Transverse colon (tissue), 4 donors: Measurements from ENCODE around the gene ETV6. TPM values are rescaled to one million over a fixed set of nuclear protein-coding genes. Genes with fewer than 3 reads are reported as not detected.
A peak's percentile ranks its signal among the peaks of the same experiment; 100 is the strongest.

Source experiments
- DNase-seq: peaks from one replicate; pipeline ENCODE4 v3.0.0-alpha.2; 2019
- H3K27ac ChIP-seq, 4 donors: fragments of 200-600 bp; sonication (generic); 2 replicates each; pipeline ENCODE4 v1.5.1; 2016 to 2018; ENCODE audit warnings: inconsistent platforms in 4 of 4
- H3K27me3 ChIP-seq: fragments of 200-600 bp; sonication (generic); 2 replicates; pipeline ENCODE4 v1.5.1; 2017; ENCODE audit warnings: inconsistent platforms
- H3K36me3 ChIP-seq, 4 donors: fragments of 200-600 bp; sonication (generic); 2 replicates each; pipeline ENCODE4 v1.5.1; 2017 to 2019; ENCODE audit warnings: inconsistent platforms in 4 of 4
- H3K4me1 ChIP-seq, 4 donors: fragments of 200-600 bp; sonication (generic); 2 replicates each; pipeline ENCODE4 v1.5.1; 2017 to 2020; ENCODE audit warnings: inconsistent platforms in 4 of 4
- H3K4me3 ChIP-seq, 4 donors: fragments of 200-600 bp; sonication (generic); 1 replicate in 1 of 4; 2 replicates in 3 of 4; pipeline versions ENCODE4 v1.5.1 to v1.6.1; 2017 to 2019; ENCODE audit warnings: inconsistent platforms in 4 of 4
- H3K9me3 ChIP-seq, 2 donors: fragments of 200-600 bp; sonication (generic); 2 replicates each; pipeline ENCODE4 v1.5.1; 2017 to 2019; ENCODE audit warnings: inconsistent platforms in 2 of 2
- CTCF ChIP-seq, 5 experiments: fragments of 200-600 bp in 3 of 5; fragments of 450-650 bp in 2 of 5; sonication (generic) in 3 of 5; IDR thresholded peaks; 1 replicate in 2 of 5; 2 replicates in 3 of 5; pipeline ENCODE4 v1.5.1; 2016 to 2017; ENCODE audit warnings: antibody characterized with exemption in 5 of 5, inconsistent platforms in 3 of 5, mild to moderate bottlenecking in 2 of 5, moderate library complexity in 1 of 5
- EP300 ChIP-seq: sonication (generic); formaldehyde crosslinking; IDR thresholded peaks from one replicate; pipeline ENCODE4 v1.6.1; 2017; ENCODE audit warnings: antibody characterized with exemption, low read depth
- POLR2A ChIP-seq: fragments of 450-650 bp; IDR thresholded peaks from one replicate; pipeline ENCODE4 v1.6.1; 2016; ENCODE audit warnings: antibody characterized with exemption, mild to moderate bottlenecking, moderate library complexity
- POLR2AphosphoS5 ChIP-seq, 3 donors: sonication (generic); formaldehyde crosslinking; IDR thresholded peaks; one replicate each; pipeline ENCODE4 v1.6.1; 2016; ENCODE audit warnings: antibody characterized with exemption in 3 of 3
- WGBS, 2 donors: methylation state at CpG; one replicate each; pipeline ENCODE4 v1.1.5; 2018; ENCODE audit warnings: low coverage in 1 of 2; 5-methylcytosine and 5-hydroxymethylcytosine counted together
- in situ Hi-C, 4 donors: fragments of 200-750 bp; cut with MboI; loops; one replicate each; pipeline versions ENCODE4 v1.15.0 to v1.15.1; 2017; ENCODE audit warnings: low sequenced_read_pairs in 3 of 4, low pct_ligation_motif_present in 1 of 4, low pct_unique_long_range_greater_than_20kb in 1 of 4
- intact Hi-C: fragments of 100-400 bp; cut with DNase I; formaldehyde crosslinking; loops from one replicate; pipeline ENCODE4 v1.15.1; 2023; ENCODE audit warnings: low total_unique reads
- total RNA-seq, 4 donors: library from RNA; depleted of rRNA; stranded (reverse); fragments of >200 nt; gene quantifications; one replicate each; pipeline ENCODE4 v1.1.0, GENCODE V29; 2016

ETV6 gene
- total RNA-seq, 4 donors from 2014 or later, result 19.9 to 47.9 (median 41.0) TPM

GRCh38 chr12:11776316-11776715 lies 126.8 kb downstream of the ETV6 start:
- no peaks in the 10 kb centered on the region for H3K36me3 ChIP-seq
- intact Hi-C loops (no loop called here), in situ Hi-C loops (no loop called here)
- DNase-seq, result no peak
- peaks cover 9 to 50% (median 27%) of the 10 kb centered on the region in 4 donors for H3K4me1 ChIP-seq
- H3K9me3 ChIP-seq, result no peaks in the 10 kb centered on the region
- H3K27ac ChIP-seq, result no peak overlapping the region
- 91 to 100% methylated on average over 1 to 3 of the region's 3 CpGs for WGBS, 2 donors
- H3K4me3 ChIP-seq, result no peak overlapping the region
- TF ChIP-seq POLR2AphosphoS5 (IDR thresholded peaks at IDR 0.05), result no peak
- TF ChIP-seq CTCF (IDR thresholded peaks at IDR 0.05), result no peak
- TF ChIP-seq POLR2A, result no peak
- no peak for TF ChIP-seq EP300
- H3K27me3 ChIP-seq, result no peaks in the 10 kb centered on the region

- TF ChIP-seq CTCF (IDR thresholded peaks at IDR 0.05) (no peak), EP300 (no peak), POLR2AphosphoS5 (IDR thresholded peaks at IDR 0.05) (no peak), POLR2A (no peak)
- H3K36me3 ChIP-seq, result no peaks in the 10 kb centered on the region
- 96% methylated on average over 3 to 4 of the region's 4 CpGs for WGBS, 2 donors
- no peaks in the 10 kb centered on the region for H3K27me3 ChIP-seq
- no peak for DNase-seq
- no peak overlapping the region for H3K4me3 ChIP-seq
- no peaks in the 10 kb centered on the region for H3K9me3 ChIP-seq
- in situ Hi-C loops, result no loop called here
- intact Hi-C loops, result no loop called here
- peak overlapping the region; percentile 47 to 70 (median 64) for H3K27ac ChIP-seq
- peaks cover 9 to 41% (median 27%) of the 10 kb centered on the region in 4 donors for H3K4me1 ChIP-seq
Observed at GRCh38 chr12:11777451-11777850, 128.0 kb downstream of the ETV6 start.

- intact Hi-C loops (no loop called here), in situ Hi-C loops (no loop called here)
- Histone ChIP-seq H3K27me3 (no peaks in the 10 kb centered on the region), H3K4me3 (no peak overlapping the region), H3K4me1 (peaks cover 9 to 41% (median 27%) of the 10 kb centered on the region in 4 donors), H3K36me3 (no peaks in the 10 kb centered on the region), H3K9me3 (no peaks in the 10 kb centered on the region), H3K27ac (peak overlapping the region; percentile 47 to 70 (median 64))
- TF ChIP-seq POLR2AphosphoS5 (IDR thresholded peaks at IDR 0.05) (no peak), CTCF (IDR thresholded peaks at IDR 0.05) (no peak), EP300 (no peak), POLR2A (no peak)
- no peak for DNase-seq
- 90 to 100% methylated on average over 1 to 12 of the region's 12 CpGs for WGBS, 2 donors
Observed at GRCh38 chr12:11777962-11778361, 128.5 kb downstream of the ETV6 start.

GRCh38 chr12:11778713-11779685 lies 129.5 kb downstream of the ETV6 start:
- no peaks in the 10 kb centered on the region for H3K27me3 ChIP-seq
- no peaks in the 10 kb centered on the region for H3K36me3 ChIP-seq
- 64 to 72% methylated on average over 11 to 12 of the region's 12 CpGs for WGBS, 2 donors
- no peak for DNase-seq
- intact Hi-C loops (no loop called here), in situ Hi-C loops (no loop called here)
- H3K4me3 ChIP-seq, result no peak overlapping the region
- no peaks in the 10 kb centered on the region for H3K9me3 ChIP-seq
- H3K4me1 ChIP-seq, result peaks cover 9 to 34% (median 21%) of the 10 kb centered on the region in 4 donors
- peak overlapping the region; percentile 47 to 70 (median 64) for H3K27ac ChIP-seq
- no peak for TF ChIP-seq POLR2A
- no peak for TF ChIP-seq CTCF (IDR thresholded peaks at IDR 0.05)
- TF ChIP-seq EP300, result no peak
- TF ChIP-seq POLR2AphosphoS5 (IDR thresholded peaks at IDR 0.05), result peak; percentile 11 to 28 (median 16)
